ENCODE data around the gene NAMPT.

Gene NAMPT

GRCh38 chr7:106260136-106260561 lies 24.6 kb downstream of the NAMPT start:
- no peak for TF ChIP-seq CTCF (IDR thresholded peaks at IDR 0.05)

- TF ChIP-seq CTCF (IDR thresholded peaks at IDR 0.05), result no peak
Measured at GRCh38 chr7:106258789-106259188, 26.0 kb downstream of the NAMPT start.

GRCh38 chr7:106257752-106258151 lies 27.0 kb downstream of the NAMPT start:
- TF ChIP-seq CTCF (IDR thresholded peaks at IDR 0.05), result no peak

GRCh38 chr7:106256144-106256543 lies 28.6 kb downstream of the NAMPT start:
- no peak for TF ChIP-seq CTCF (IDR thresholded peaks at IDR 0.05)

- TF ChIP-seq CTCF (IDR thresholded peaks at IDR 0.05), result no peak
Measured at GRCh38 chr7:106255246-106255645, 29.5 kb downstream of the NAMPT start.

- TF ChIP-seq CTCF (IDR thresholded peaks at IDR 0.05), result no peak
Measured at GRCh38 chr7:106254525-106255116, 30.2 kb downstream of the NAMPT start.

- no peak for TF ChIP-seq CTCF (IDR thresholded peaks at IDR 0.05)
Measured at GRCh38 chr7:106252568-106252967, 32.2 kb downstream of the NAMPT start.

GRCh38 chr7:106249488-106249887 lies 35.3 kb downstream of the NAMPT start:
- TF ChIP-seq CTCF (IDR thresholded peaks at IDR 0.05), result no peak
